Measurements from ENCODE around the gene UACA.

The UACA gene

GRCh38 chr15:70707686-70708300, 55.6 kb downstream of the UACA start:
- DNase-seq (ENCODE audit: low spot score) = no peak

GRCh38 chr15:70704731-70705130, 58.6 kb downstream of the UACA start:
- no peak for DNase-seq (ENCODE audit: low spot score)

DNA sequence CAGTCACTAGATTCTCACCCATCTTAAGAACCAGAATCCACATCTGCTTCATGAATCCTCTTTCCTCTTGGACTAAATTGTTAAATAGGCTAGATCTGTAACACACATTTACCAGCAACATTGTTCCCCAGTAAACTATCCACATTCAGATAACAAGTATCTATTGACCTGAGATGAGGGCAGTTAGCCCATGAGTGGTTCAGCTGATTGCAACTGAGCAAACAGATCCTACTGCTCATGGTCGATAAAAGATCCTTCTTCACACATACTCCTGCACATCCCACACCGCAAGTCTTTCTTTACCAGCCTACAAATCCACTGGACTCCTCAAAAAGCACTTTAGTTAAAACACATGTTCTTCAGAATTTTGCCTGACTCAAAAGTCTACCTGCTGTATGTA, 59.2 kb downstream of the UACA start:
- DNase-seq (ENCODE audit: low spot score) = no peak

- no peak for DNase-seq (ENCODE audit: low spot score)
Measured at GRCh38 chr15:70703096-70703878, 60.1 kb downstream of the UACA start.

- DNase-seq (ENCODE audit: low spot score) = no peak
Measured at GRCh38 chr15:70702584-70702983, 60.8 kb downstream of the UACA start.

DNA sequence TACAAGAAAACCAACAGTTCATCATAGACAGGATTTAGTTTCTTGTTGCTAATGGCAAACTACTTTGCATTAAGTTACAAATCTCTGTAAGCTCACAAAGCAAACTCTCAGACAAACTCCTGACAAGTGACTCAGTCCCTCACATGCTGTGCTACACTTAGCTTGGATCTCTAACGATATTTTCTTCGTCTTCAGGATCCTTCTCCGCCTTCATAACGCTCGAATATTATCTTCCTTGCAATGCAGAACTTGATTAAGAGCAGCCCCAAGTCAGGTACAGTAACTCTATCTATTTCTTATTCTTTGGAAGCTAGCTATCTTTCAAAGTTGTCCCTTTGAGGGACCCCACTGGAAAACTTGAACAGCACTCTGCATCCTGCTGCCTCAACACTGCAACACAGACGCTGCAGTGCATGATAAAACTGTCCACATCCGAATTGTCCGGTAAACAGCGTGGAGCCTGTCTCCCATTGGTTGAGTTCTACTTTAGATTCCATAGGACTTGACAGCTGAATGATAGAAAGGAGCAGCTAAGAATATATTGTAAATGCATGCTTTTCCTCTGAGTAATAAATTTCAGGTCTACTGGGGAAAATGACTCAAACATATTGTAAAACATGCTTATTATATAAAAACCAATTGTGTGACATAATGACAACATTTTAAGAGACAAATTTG, 61.3 kb downstream of the UACA start:
- DNase-seq (ENCODE audit: low spot score) = no peak

GRCh38 chr15:70701171-70701570, 62.2 kb downstream of the UACA start:
- DNase-seq (ENCODE audit: low spot score) = no peak

DNA sequence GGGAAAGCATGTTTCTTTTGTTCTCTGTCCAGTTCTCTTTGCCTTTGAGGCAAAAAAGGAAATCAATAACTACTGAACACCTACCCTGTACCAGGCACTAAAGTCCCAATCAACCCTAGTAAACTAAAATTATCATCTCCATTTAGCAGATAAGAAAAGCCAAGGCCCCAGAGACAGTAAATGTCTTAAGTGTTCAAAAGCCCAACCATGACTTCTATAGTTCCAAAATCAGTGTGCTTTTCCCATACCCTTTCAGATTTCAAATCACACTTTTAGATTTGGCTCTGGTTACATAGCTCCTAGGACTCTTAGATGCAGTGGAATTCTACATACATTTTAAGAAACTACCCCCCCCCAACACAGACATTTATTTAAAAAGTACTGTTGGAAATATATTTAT, 63.5 kb downstream of the UACA start:
- no peak for DNase-seq (ENCODE audit: low spot score)

DNA sequence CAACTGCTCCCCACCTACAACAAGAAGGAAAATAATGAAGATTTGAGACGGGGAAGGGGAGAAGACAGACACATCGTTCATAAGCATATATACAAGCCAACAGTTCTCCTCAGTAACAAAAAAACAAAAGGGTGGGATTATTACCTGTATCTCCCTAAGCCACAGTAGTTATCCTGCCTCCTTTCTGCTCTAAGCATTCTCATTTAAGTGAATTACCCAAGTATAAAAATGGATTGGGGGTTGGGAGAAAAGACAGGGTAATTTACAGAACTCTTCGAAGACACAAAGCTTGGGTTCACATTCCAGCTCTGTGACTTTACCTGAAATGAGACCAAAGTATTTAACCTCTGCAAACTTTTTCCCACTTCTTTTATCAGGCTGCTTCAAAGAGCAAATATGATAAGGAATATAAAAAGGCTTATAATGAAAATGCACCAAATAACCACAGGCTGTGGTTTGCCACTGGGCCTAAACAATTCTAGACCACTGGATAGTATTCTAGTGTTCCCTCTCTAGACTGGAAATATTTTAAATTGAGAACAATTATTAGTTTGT, 64.4 kb downstream of the UACA start:
- DNase-seq (ENCODE audit: low spot score) = no peak

DNA sequence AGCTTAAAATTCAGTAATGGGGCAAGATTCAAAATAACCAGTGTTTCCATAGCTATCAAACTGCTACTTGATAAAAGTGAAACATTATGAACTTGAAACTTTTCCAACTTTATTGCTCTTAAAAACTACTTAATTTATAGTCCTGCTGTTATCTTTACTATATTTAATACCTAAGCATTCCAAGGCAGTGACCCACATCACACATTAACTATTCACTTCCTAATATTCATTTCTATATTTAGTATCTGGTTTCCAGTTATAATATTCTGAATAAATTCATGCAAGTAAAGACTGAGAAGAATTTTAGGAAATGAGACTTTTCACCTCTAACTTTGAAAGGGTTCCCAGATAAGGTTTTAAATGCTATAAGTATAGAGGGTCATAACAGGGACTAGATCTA, 64.9 kb downstream of the UACA start:
- DNase-seq (ENCODE audit: low spot score) = no peak

- DNase-seq (ENCODE audit: low spot score) = no peak
Measured at GRCh38 chr15:70690491-70691276, 72.7 kb downstream of the UACA start.

GRCh38 chr15:70690021-70690420, 73.3 kb downstream of the UACA start:
- DNase-seq (ENCODE audit: low spot score) = no peak

DNA sequence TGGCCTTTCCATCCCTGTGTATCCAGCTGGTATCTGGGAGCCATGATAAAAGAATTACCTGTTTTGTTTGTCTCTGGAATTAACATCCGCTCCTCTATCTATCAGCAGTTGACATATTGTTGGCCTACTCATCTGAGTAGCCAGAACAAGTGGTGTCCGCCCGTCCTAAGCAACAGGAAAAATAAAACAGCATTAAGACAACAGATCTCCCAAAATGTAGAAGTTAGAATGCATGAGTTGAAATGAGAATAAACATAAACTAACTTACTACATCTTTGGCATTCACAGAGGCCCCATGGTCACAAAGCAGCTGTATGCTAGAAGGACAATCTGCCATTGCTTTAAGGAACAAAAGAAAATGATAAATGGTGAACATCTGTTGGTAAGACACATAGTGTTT, 75.9 kb downstream of the UACA start:
- DNase-seq (ENCODE audit: low spot score) = no peak

DNA sequence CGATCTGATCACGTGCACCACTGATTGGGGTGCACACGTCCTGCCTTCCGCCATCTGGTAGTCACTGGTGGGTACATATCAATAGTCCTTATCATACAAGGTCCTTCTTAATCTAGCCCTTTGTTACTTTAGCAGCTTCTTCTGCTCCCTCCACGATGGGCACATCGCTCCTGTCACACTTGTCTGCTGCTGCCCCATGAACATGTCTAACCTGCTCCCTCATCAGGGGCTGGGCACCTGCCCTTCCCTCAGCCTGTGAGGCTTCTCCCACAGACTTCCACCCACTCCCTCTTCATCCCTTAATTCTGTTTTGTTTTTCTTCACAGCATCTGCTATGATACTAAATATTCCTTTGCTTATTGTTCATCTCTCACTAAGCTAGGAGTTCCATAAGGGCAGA, 82.5 kb downstream of the UACA start:
- no peak for DNase-seq (ENCODE audit: low spot score)

- DNase-seq (ENCODE audit: low spot score) = no peak
Measured at GRCh38 chr15:70679919-70680231, 83.5 kb downstream of the UACA start.

DNA sequence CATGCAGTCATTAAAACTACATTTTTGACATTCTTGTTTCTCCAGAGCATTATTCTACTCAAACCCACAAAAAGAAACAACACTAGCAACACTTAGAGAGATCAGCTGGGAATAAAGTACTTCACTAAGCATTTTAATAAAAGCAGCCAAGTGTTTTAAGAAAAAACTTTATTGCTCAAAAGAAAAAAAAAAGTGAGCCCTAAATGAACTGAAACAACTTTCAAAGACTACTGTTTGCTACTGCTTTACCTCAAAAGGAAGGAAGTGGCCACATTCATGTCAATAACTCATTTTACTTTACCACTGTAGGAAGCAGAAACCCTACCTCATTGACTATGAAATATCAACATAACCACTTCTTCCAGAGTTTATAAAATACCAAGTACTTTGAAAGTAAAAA, 91.3 kb downstream of the UACA start:
- no peak for DNase-seq (ENCODE audit: low spot score)

- DNase-seq (ENCODE audit: low spot score) = no peak
Measured at GRCh38 chr15:70670680-70671079, 92.7 kb downstream of the UACA start.

DNA sequence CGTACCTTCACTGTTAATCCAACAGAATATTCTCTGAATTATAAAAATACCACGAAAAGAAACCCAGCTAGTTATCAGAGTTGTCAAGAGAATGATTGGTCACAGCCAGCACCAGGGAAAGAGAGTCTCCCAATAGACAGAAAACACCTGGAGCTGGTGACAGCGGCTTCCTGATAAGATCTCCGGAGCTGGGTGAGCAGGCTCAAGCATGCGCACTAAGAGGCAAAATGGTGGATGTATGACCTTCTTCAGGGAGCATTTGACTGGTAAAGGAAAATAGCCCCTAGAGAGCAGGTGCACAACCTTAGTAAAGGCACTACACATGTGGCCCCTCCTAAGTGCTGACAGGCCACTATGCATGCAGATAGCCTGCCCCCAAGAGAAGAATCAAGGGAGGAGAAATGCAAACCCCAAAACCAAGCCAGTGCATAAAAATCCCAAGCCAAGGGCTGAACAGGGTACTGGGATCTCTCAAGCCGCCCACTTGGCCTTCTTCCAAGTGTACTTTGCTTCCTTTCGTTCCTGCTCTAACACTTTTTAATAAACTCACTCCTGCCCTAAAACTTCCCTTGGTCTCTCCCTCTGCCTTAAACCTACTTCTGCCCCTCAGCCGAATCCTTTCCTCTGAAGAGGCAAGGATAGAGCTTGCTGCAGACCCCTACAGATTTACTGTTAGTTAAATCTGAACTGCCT, 93.2 kb downstream of the UACA start:
- DNase-seq (ENCODE audit: low spot score) = no peak

GRCh38 chr15:70669006-70669602, 94.3 kb downstream of the UACA start:
- no peak for DNase-seq (ENCODE audit: low spot score)

- DNase-seq (ENCODE audit: low spot score) = no peak
Measured at GRCh38 chr15:70665599-70665998, 97.8 kb downstream of the UACA start.

DNA sequence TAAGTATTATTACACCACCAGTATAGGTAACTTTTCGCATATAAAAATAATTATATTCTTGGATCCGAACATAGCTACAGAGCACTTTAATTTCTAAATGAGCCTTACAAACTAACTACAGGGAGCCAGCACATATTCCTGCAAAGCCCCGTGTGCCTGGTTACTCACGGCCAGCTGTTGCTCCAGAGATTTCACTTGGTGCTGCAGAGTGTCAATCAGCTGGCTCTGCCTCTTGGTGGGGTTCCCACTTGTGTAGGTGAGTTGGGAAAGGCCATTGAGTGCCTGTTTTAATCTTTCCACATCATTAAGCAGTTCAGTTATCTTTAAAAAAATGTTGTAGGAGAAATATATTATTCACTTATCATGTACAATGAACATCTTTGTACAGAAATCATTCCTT, 98.9 kb downstream of the UACA start:
- no peak for DNase-seq (ENCODE audit: low spot score)
